ENCODE results near the gene THADA. TPM values are rescaled to one million over a fixed set of nuclear protein-coding genes. Genes with fewer than 3 reads are reported as not detected.
"Not testable (repeated sequence)": the region's sequence is repeated elsewhere in the genome, so short reads cannot be mapped to it uniquely, and the experiment has no call there.

Gene THADA
- polyA plus RNA-seq, 3 donors from 2014 or later, result 4.2 to 16.2 (median 8.9) TPM

GRCh38 chr2:43406651-43407279, 189.1 kb downstream of the THADA start:
- Mint-ChIP-seq H3K36me3 (peaks cover 0 to 8% (median 6%) of the 10 kb centered on the region in 3 donors), H3K4me3 (no peak overlapping the region), H3K4me1 (peaks cover 0 to 10% of the 10 kb centered on the region in 2 donors), H3K27ac (no peak overlapping the region), H3K27me3 (ENCODE audit: low read depth in 3 of 3) (no peaks in the 10 kb centered on the region), H3K9me3 (no peaks in the 10 kb centered on the region)
- DNase-seq, result no peak

DNA sequence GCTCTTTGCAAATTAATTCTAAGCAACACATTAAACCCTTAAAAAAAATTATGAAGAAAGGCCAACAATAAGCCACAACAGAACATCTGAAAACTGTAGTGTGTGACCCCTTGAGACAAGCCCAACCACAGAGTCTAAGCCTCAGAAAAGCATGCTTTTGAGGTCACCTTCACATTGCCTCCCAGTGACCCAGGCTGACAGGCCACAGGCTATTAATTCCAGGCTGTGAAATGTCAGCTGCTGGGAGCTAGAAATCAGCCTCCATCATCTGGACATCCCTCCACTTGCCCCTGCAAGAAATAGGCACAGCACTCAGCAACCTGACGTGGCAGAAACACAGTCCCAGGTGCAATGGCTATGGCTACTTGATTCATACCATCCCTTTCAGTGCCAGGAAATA, 190.0 kb downstream of the THADA start:
- peaks cover 0 to 10% of the 10 kb centered on the region in 2 donors for H3K4me1 Mint-ChIP-seq
- peaks cover 0 to 8% (median 4%) of the 10 kb centered on the region in 3 donors for H3K36me3 Mint-ChIP-seq
- no peak for DNase-seq
- no peaks in the 10 kb centered on the region for H3K9me3 Mint-ChIP-seq
- H3K27ac Mint-ChIP-seq, result no peak overlapping the region
- H3K4me3 Mint-ChIP-seq, result no peak overlapping the region
- no peaks in the 10 kb centered on the region for H3K27me3 Mint-ChIP-seq (ENCODE audit: low read depth in 3 of 3)

DNA sequence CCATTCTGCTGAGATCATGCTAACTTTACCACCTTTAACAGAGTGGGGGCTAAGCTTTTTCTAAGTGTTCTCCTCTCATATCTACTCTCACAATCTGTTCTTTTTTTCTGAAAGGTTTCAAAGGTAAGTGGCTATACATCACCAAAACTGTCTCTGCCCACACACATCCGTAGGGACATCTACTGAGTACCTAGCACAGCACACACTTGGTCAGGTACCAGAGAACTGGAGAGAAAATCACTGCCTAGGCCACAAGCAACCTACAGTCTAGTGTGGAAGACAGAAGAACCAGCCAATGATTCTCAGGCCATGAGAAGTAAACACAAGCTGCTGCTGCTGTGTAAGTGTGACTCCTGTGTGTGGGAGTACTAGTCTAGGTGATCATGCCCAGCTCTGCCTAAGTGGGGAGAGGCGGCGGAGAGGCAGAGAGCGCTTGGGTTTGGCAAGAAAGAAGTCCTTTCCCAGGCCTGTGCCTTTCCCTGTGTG, 193.3 kb downstream of the THADA start:
- H3K4me3 Mint-ChIP-seq, result no peak overlapping the region
- H3K36me3 Mint-ChIP-seq, result peaks cover 5 to 17% (median 8%) of the 10 kb centered on the region in 3 donors
- H3K27ac Mint-ChIP-seq, result peak overlapping the region in 3 of 6 donors; percentile 40 to 74 (median 56)
- DNase-seq, result no peak
- no peaks in the 10 kb centered on the region for H3K27me3 Mint-ChIP-seq (ENCODE audit: low read depth in 3 of 3)
- no peaks in the 10 kb centered on the region for H3K9me3 Mint-ChIP-seq
- H3K4me1 Mint-ChIP-seq, result peaks cover 0 to 10% of the 10 kb centered on the region in 2 donors

DNA sequence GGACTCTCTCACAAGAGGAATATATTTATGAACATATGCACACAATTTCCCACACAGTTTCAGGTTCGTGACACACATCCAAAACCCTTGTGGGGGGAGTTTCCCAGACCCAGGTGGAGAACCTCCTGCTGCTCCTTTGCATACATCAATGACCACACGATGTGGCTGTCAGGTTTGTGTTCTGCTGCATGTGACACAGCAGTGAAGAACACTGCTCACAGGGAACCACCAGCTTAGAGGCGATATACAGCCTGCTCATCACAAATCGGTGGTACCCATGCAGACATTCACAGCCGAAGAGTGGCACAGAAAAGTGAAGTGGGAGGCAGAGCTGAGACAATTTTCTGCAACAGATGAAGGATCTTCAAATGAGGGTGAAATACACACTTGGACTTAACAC, 193.8 kb downstream of the THADA start:
- DNase-seq, result no peak
- peak overlapping the region in 1 of 6 donors; percentile 74 for H3K27ac Mint-ChIP-seq
- no peaks in the 10 kb centered on the region for H3K27me3 Mint-ChIP-seq (ENCODE audit: low read depth in 3 of 3)
- no peaks in the 10 kb centered on the region for H3K9me3 Mint-ChIP-seq
- peaks cover 7 to 22% (median 13%) of the 10 kb centered on the region in 3 donors for H3K36me3 Mint-ChIP-seq
- H3K4me3 Mint-ChIP-seq, result no peak overlapping the region
- peaks cover 0 to 10% of the 10 kb centered on the region in 2 donors for H3K4me1 Mint-ChIP-seq

DNA sequence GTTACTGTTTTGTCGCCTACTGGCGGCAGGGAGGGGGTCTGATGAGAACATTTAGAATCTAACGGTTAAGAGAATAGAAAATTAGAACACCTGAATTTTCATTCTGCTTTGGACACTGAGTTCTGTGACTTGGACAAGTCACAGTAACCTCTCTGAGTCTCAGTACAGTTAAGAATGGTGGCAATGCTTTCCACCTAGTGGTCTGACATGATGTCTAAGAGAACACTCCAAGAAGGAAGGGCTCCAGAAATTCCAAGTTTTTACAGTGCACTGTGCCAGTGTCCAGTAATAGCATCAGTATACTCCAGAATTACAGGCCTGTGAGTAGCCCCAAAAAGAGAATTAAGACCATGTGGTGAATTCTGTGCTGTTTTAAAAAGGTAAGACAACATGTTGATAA, 195.3 kb downstream of the THADA start:
- Mint-ChIP-seq H3K4me3 (no peak overlapping the region), H3K9me3 (no peaks in the 10 kb centered on the region), H3K36me3 (peaks cover 10 to 23% (median 21%) of the 10 kb centered on the region in 3 donors), H3K4me1 (peaks cover 0 to 5% of the 10 kb centered on the region in 2 donors), H3K27me3 (ENCODE audit: low read depth in 3 of 3) (no peaks in the 10 kb centered on the region), H3K27ac (no peak overlapping the region)
- DNase-seq, result no peak

- Mint-ChIP-seq H3K27ac (no peak overlapping the region), H3K9me3 (no peaks in the 10 kb centered on the region), H3K4me3 (no peak overlapping the region), H3K27me3 (ENCODE audit: low read depth in 3 of 3) (no peaks in the 10 kb centered on the region), H3K36me3 (peaks cover 10 to 29% (median 29%) of the 10 kb centered on the region in 3 donors), H3K4me1 (no peaks in the 10 kb centered on the region)
- no peak for DNase-seq
Measured at GRCh38 chr2:43399515-43400264, 196.1 kb downstream of the THADA start.

- Mint-ChIP-seq H3K4me1 (no peaks in the 10 kb centered on the region), H3K4me3 (no peak overlapping the region), H3K27me3 (ENCODE audit: low read depth in 3 of 3) (no peaks in the 10 kb centered on the region), H3K36me3 (peaks cover 10 to 30% (median 27%) of the 10 kb centered on the region in 3 donors), H3K27ac (no peak overlapping the region), H3K9me3 (no peaks in the 10 kb centered on the region)
- no peak for DNase-seq
Measured at GRCh38 chr2:43399098-43399497, 196.7 kb downstream of the THADA start.

DNA sequence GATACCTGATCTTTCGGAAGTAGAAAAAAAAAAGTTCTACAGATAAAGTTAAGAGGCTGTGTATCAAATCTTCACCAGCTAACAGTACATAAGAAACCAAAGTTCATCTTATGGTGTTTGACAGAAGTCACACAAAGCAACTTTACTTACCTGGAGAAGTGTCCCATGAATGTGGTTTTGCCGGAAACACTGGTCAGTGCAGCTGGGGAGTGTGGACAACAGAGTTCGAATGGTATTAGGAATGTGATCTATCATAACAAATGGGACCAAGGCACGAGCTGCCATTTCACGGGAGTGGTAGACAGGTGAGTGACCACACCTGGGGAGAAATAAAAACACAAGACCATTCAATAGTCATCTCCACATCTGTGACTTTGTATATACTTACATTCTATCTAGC, 198.0 kb downstream of the THADA start:
- no peaks in the 10 kb centered on the region for H3K4me1 Mint-ChIP-seq
- H3K4me3 Mint-ChIP-seq, result no peak overlapping the region
- no peak overlapping the region for H3K27ac Mint-ChIP-seq
- no peak for DNase-seq
- no peaks in the 10 kb centered on the region for H3K9me3 Mint-ChIP-seq
- no peaks in the 10 kb centered on the region for H3K27me3 Mint-ChIP-seq (ENCODE audit: low read depth in 3 of 3)
- H3K36me3 Mint-ChIP-seq, result peaks cover 10 to 40% (median 36%) of the 10 kb centered on the region in 3 donors

GRCh38 chr2:43397411-43397810, 198.4 kb downstream of the THADA start:
- no peaks in the 10 kb centered on the region for H3K27me3 Mint-ChIP-seq (ENCODE audit: low read depth in 3 of 3)
- H3K4me3 Mint-ChIP-seq, result no peak overlapping the region
- no peaks in the 10 kb centered on the region for H3K9me3 Mint-ChIP-seq
- H3K36me3 Mint-ChIP-seq, result peaks cover 10 to 42% (median 40%) of the 10 kb centered on the region in 3 donors
- DNase-seq, result no peak
- no peak overlapping the region for H3K27ac Mint-ChIP-seq
- no peaks in the 10 kb centered on the region for H3K4me1 Mint-ChIP-seq

DNA sequence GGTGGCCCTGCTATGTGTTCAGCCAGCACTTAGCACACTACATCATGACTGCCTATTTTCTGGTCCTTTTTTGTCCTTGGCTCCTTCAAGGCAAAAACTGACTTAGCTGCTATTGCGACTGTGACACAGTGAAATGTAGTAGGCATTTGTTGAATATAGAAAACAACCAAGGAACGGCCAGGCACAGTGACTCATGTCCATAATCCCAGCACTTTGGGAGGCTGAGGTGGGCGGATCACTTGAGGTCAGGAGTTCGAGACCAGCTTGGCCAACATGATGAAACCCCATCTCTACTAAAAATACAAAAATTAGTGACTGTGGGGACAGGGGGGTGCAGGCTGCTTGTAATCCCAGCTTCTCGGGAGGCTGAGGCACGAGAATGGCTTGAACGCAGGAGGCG, 199.5 kb downstream of the THADA start:
- not testable (repeated sequence) for H3K4me3 Mint-ChIP-seq; DNase-seq; H3K4me1 Mint-ChIP-seq; H3K27me3 Mint-ChIP-seq (ENCODE audit: low read depth in 3 of 3); H3K27ac Mint-ChIP-seq; H3K9me3 Mint-ChIP-seq
- peaks cover 10 to 43% (median 42%) of the 10 kb centered on the region in 3 donors for H3K36me3 Mint-ChIP-seq

DNA sequence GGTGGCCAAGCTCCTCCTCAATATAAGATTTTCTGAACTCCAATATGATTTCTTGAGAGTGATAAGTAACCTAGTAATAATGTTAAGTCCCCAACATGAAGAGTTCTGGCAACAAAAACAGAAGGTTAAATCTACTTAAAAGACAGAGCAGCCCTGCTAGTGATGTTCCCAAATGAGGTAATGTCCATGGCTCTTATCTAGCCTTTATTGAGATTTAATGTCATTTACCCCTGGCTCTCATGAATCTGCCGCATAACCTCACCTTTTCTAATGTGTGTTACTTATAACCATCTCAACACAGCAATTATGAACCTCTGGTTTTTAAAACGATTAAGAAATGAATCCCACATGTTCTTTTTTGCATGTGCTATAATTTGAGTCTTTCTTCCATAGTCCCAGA, 201.9 kb downstream of the THADA start:
- Mint-ChIP-seq H3K4me1 (peaks cover 17 to 24% of the 10 kb centered on the region in 2 donors), H3K36me3 (peaks cover 10 to 43% (median 42%) of the 10 kb centered on the region in 3 donors), H3K27me3 (ENCODE audit: low read depth in 3 of 3) (no peaks in the 10 kb centered on the region), H3K27ac (peak overlapping the region in 1 of 6 donors; percentile 0), H3K4me3 (no peak overlapping the region), H3K9me3 (no peaks in the 10 kb centered on the region)
- DNase-seq, result no peak

DNA sequence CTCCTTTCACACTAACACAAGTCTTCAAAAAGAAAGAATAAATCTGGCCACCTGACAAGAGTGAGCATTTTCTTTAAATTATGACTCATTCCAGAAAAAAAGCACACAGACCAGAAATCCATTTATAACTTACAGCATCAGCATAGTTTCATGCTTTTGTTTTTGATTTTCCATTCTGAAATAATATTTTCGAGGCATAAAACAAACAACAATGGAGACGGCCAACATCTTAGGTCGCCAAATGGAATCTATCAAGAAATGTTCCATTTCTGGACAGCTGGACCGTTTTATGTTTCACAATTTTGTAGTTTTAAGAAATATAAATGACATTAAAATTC, 204.0 kb downstream of the THADA start:
- no peaks in the 10 kb centered on the region for H3K27me3 Mint-ChIP-seq (ENCODE audit: low read depth in 3 of 3)
- H3K36me3 Mint-ChIP-seq, result peaks cover 2 to 32% (median 26%) of the 10 kb centered on the region in 3 donors
- no peak for DNase-seq
- peaks cover 38 to 45% of the 10 kb centered on the region in 2 donors for H3K4me1 Mint-ChIP-seq
- no peak overlapping the region for H3K4me3 Mint-ChIP-seq
- no peaks in the 10 kb centered on the region for H3K9me3 Mint-ChIP-seq
- H3K27ac Mint-ChIP-seq, result no peak overlapping the region

DNA sequence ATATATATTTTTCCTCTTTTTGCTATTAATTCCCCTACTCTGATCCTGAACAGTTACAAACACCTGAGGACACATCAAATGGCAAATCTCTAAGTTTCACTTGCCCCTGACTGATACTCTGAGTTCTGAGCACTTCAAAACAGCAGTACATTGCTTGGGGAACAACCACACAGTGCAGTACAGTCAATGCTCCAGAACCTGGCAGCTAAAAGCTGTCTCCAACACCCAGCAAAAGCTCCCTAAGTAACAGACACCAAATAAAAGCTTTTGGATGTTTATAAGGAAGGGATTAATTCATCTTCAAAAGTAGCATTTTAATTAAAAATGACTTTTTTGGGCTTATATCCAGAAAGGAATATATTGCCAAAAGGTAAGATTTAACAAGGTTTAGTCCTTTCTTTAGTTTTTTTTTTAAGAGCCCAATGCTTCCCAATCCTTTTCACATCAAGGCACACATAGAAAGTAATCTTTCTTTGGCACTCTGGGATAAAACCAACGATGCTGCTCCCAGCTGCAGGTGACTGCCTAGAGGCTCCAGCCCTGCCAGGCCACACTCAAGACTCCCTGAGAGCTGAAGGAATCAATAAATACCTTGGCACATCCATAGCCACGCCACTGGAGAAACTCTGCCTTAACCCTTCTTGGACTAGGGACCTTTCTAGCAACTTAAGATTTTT, 204.5 kb downstream of the THADA start:
- no peaks in the 10 kb centered on the region for H3K27me3 Mint-ChIP-seq (ENCODE audit: low read depth in 3 of 3)
- peaks cover 42 to 48% of the 10 kb centered on the region in 2 donors for H3K4me1 Mint-ChIP-seq
- no peak for DNase-seq
- no peaks in the 10 kb centered on the region for H3K9me3 Mint-ChIP-seq
- H3K36me3 Mint-ChIP-seq, result peaks cover 0 to 30% (median 25%) of the 10 kb centered on the region in 3 donors
- no peak overlapping the region for H3K4me3 Mint-ChIP-seq
- H3K27ac Mint-ChIP-seq, result peak overlapping the region in 1 of 6 donors; percentile 6

All from immature natural killer cell (primary cell).